Measurements from ENCODE around the gene ICAM5. TPM values are rescaled to one million over a fixed set of nuclear protein-coding genes. Genes with fewer than 3 reads are reported as not detected.
A peak's percentile ranks its signal among the peaks of the same experiment; 100 is the strongest.

ICAM5 gene
- total RNA-seq, 4 donors from 2014 or later = 0.12 to 1.6 (median 1.3) TPM; not detected in 1

- Histone ChIP-seq H3K27ac (peak within 1 kb of the TSS in 2 of 4 donors; percentile 39 to 46), H3K4me1 (peaks cover 0 to 11% (median 3%) of the 10 kb centered on the region in 3 donors), H3K9me3 (no peaks in the 10 kb centered on the region), H3K4me3 (peak within 1 kb of the TSS in 3 of 4 donors; percentile 2 to 53 (median 33)), H3K36me3 (no peaks in the 10 kb centered on the region), H3K27me3 (no peaks in the 10 kb centered on the region)
- TF ChIP-seq POLR2A (IDR thresholded peaks at IDR 0.05) = peak in 1 of 4 donors; percentile 12
- TF ChIP-seq CTCF (IDR thresholded peaks at IDR 0.05) = no peak
- no peak for DNase-seq
- intact Hi-C loops (cut with DNase I) = no loop called here
- 52 to 59% methylated on average over 3 to 5 of the region's 14 CpGs for WGBS, 2 donors
These were observed 49.7 kb downstream of the ICAM5 start, which contains the start of gene ICAM3 for GRCh38 chr19:10339380-10339960. ICAM3 (minus strand) TSS chr19:10339624; CDS start chr19:10339614, 10 bp downstream.

DNA sequence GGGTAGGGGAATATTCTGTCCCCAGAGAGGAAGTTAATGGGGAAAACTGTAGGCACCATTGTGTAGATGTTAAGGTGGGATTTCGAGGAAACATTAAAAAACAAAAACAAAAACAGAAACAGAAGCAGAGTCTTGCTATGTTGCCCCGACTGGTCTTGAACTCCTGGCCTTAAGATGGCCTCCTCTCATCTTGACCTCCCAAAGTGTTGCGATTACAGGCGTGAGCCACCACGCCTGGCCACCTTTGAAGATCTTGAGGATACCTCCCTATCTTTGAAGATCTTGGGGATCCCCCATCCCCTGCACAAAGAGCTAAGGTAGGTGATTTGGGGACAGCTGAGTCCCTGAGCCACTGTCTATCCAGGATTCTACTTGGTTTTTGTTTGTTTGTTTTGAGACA lies 50.2 kb downstream of the ICAM5 start:
- H3K4me3 ChIP-seq = no peak overlapping the region
- peak overlapping the region in 1 of 4 donors; percentile 46 for H3K27ac ChIP-seq
- intact Hi-C loops (cut with DNase I) = no loop called here
- peaks cover 0 to 6% (median 3%) of the 10 kb centered on the region in 3 donors for H3K4me1 ChIP-seq
- no peaks in the 10 kb centered on the region for H3K9me3 ChIP-seq
- H3K27me3 ChIP-seq = no peaks in the 10 kb centered on the region
- WGBS, 2 donors = 90 to 93% methylated on average over 5 of the region's 5 CpGs
- no peak for TF ChIP-seq CTCF (IDR thresholded peaks at IDR 0.05)
- no peak for TF ChIP-seq POLR2A (IDR thresholded peaks at IDR 0.05)
- DNase-seq = no peak
- no peaks in the 10 kb centered on the region for H3K36me3 ChIP-seq

GRCh38 chr19:10343495-10343894 lies 53.7 kb downstream of the ICAM5 start:
- Histone ChIP-seq H3K4me3 (no peak overlapping the region), H3K27ac (no peak overlapping the region), H3K27me3 (no peaks in the 10 kb centered on the region), H3K4me1 (no peaks in the 10 kb centered on the region), H3K36me3 (no peaks in the 10 kb centered on the region), H3K9me3 (no peaks in the 10 kb centered on the region)
- intact Hi-C loops (cut with DNase I) = no loop called here
- TF ChIP-seq POLR2A (IDR thresholded peaks at IDR 0.05) (no peak), CTCF (IDR thresholded peaks at IDR 0.05) (no peak)
- no peak for DNase-seq
- 66 to 72% methylated on average over 2 of the region's 2 CpGs for WGBS, 2 donors

DNA sequence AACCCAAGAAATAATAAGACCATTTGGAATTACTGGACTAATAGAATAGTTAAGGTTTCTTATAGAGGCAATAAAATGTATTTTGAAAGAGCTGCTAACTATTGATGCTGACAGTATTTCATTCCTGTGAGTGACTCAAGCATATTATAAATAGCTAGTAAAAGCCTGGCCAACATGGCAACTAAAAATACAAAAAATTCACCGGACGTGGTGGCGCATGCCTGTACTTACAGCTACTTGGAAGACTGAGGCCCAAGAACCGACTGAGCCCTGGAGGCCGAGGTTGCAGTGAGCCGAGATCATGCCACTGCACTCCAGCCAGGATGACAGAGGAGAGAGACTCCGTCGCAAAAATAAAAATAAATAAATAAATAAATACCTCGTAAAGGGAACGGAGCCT lies 55.0 kb downstream of the ICAM5 start:
- 88 to 91% methylated on average over 10 of the region's 10 CpGs for WGBS, 2 donors
- Histone ChIP-seq H3K36me3 (peaks cover 0 to 6% (median 0%) of the 10 kb centered on the region in 3 donors), H3K4me3 (no peak overlapping the region), H3K27me3 (no peaks in the 10 kb centered on the region), H3K9me3 (no peaks in the 10 kb centered on the region), H3K4me1 (no peaks in the 10 kb centered on the region), H3K27ac (no peak overlapping the region)
- no peak for DNase-seq
- no peak for TF ChIP-seq CTCF (IDR thresholded peaks at IDR 0.05)
- intact Hi-C loops (cut with DNase I) = no loop called here

Small RNAs within 50 kb of the gene (small RNA-seq; reads per million reads assigned to genes)
- gene AC011511.1 (0 reads per million in 4 donors), gene AC011511.4 (0 to 0.09 (median 0) reads per million in 4 donors)

Other genes with a start within 250 kb of the ICAM5 start
- gene SHFL, start 203.6 kb upstream of the ICAM5 start, total RNA-seq = 10 to 100 TPM in 3 of 4 donors, 1 to 10 TPM in 1; 10.0 to 23.7 (median 14.7) TPM
- gene ANGPTL6, start 187.3 kb upstream of the ICAM5 start, total RNA-seq = under 1 TPM in 1 of 4 donors, not detected in 3; 0.42 TPM
- gene PPAN, start 183.6 kb upstream of the ICAM5 start, total RNA-seq = 10 to 100 TPM; 31.9 to 56.1 (median 39.6) TPM
- 1 to 10 TPM; 2.9 to 9.2 (median 5.8) TPM for gene P2RY11, start 178.3 kb upstream of the ICAM5 start, total RNA-seq
- gene EIF3G, start 170.1 kb upstream of the ICAM5 start, total RNA-seq = 100 to 1,000 TPM; 146 to 253 (median 183) TPM
- 10 to 100 TPM; 29.5 to 80.6 (median 48.4) TPM for gene DNMT1, start 95.0 kb upstream of the ICAM5 start, total RNA-seq
- 1 to 10 TPM; 1.6 to 6.1 (median 3.3) TPM for gene S1PR2, start 58.6 kb upstream of the ICAM5 start, total RNA-seq
- 100 to 1,000 TPM in 2 of 4 donors, 10 to 100 TPM in 2; 77.6 to 105 (median 92.6) TPM for gene MRPL4, start 37.7 kb upstream of the ICAM5 start, total RNA-seq
- gene ICAM1, start 18.8 kb upstream of the ICAM5 start, total RNA-seq = 10 to 100 TPM in 1 of 4 donors, 1 to 10 TPM in 3; 5.4 to 26.4 (median 7.7) TPM
- gene ICAM4, start 3.0 kb upstream of the ICAM5 start, total RNA-seq = under 1 TPM in 2 of 4 donors, not detected in 2; 0.29 to 0.76 TPM
- 1 to 10 TPM in 2 of 4 donors, under 1 TPM in 2; 0.79 to 1.5 (median 1.2) TPM for gene ZGLP1, start 19.9 kb downstream of the ICAM5 start, total RNA-seq
- gene FDX2, start 26.1 kb downstream of the ICAM5 start, total RNA-seq = 10 to 100 TPM in 2 of 4 donors, 1 to 10 TPM in 2; 8.0 to 20.7 (median 12.3) TPM
- gene RAVER1, start 43.6 kb downstream of the ICAM5 start, total RNA-seq = 10 to 100 TPM; 13.8 to 26.8 (median 19.7) TPM
- 10 to 100 TPM in 1 of 4 donors, 1 to 10 TPM in 3; 4.3 to 22.7 (median 8.0) TPM for gene ICAM3, start 49.7 kb downstream of the ICAM5 start, total RNA-seq
- 10 to 100 TPM; 41.8 to 74.2 (median 50.7) TPM for gene TYK2, start 90.6 kb downstream of the ICAM5 start, total RNA-seq
- 100 to 1,000 TPM; 128 to 171 (median 152) TPM for gene CDC37, start 113.6 kb downstream of the ICAM5 start, total RNA-seq
- 1 to 10 TPM in 3 of 4 donors, under 1 TPM in 1; 0.87 to 7.1 (median 2.3) TPM for gene PDE4A, start 130.6 kb downstream of the ICAM5 start, total RNA-seq
- gene KEAP1, start 213.4 kb downstream of the ICAM5 start, total RNA-seq = 10 to 100 TPM; 66.2 to 86.9 (median 76.4) TPM
- gene S1PR5, start 227.5 kb downstream of the ICAM5 start, total RNA-seq = 10 to 100 TPM in 3 of 4 donors, 1 to 10 TPM in 1; 8.9 to 27.2 (median 16.3) TPM

All from esophagus squamous epithelium (tissue), 5 donors.